K562 (cell line): Measurements from ENCODE around the gene SLC35E1. TPM values are rescaled to one million over a fixed set of nuclear protein-coding genes. Genes with fewer than 3 reads are reported as not detected.

Experiments
- ATAC-seq: fragments of 200-7000 bp; cut with Tn5 transposase; 3 replicates; pipeline ENCODE4 v1.9.1; 2020; ENCODE audit warnings: moderate library complexity
- BruUV-seq: library from RNA; stranded (reverse); fragments of 400-500 nt; replicated peaks from 2 replicates; lab custom pipeline; 2021; lab: Mats Ljungman, UMichigan
- CTCF ChIA-PET: fragments of 300-600 bp; formaldehyde crosslinking; extraction: SDS; loops from one replicate; lab custom pipeline; 2021; ENCODE audit warnings: low intra/inter-chr PET ratio; lab: Yijun Ruan, JAX
- POLR2A ChIA-PET: fragments of 300-600, 350-650 bp; sonication (Branson Sonifier 250); formaldehyde crosslinking; extraction: SDS; loops from one replicate; lab custom pipeline; 2021; ENCODE audit warnings: antibody characterized with exemption, inconsistent platforms; lab: Yijun Ruan, JAX
- DNase-seq, 4 experiments: peaks; one replicate each; pipeline versions ENCODE4 v3.0.0 to v3.0.0-alpha.2; 2011 to 2018; ENCODE audit warnings: low spot score in 3 of 4, mixed read lengths in 3 of 4; ENCODE audit errors: extremely low read depth in 1 of 4
- FAIRE-seq: peaks from 2 replicates; lab custom pipeline; 2011; peaks lifted over from hg19 to GRCh38; lab: Jason Lieb, UNC
- H2AFZ ChIP-seq: 2 replicates; pipeline ENCODE4 v1.6.0; 2011; ENCODE audit warnings: low read depth, low read length, control low read depth, inconsistent platforms
- H3K27ac ChIP-seq: fragments of 200-600 bp; 3 replicates; pipeline ENCODE4 v1.8.0; 2011; ENCODE audit warnings: low read depth, mild to moderate bottlenecking, control low read depth, inconsistent platforms, low read length, moderate library complexity, mixed read lengths; ENCODE audit errors: extremely low read depth
- H3K27me3 ChIP-seq, 2 experiments: fragments of 300-600 bp in 1 of 2; 2 replicates in 1 of 2; 3 replicates in 1 of 2; pipeline versions ENCODE4 v1.6.0 to v1.8.0; 2011; ENCODE audit warnings: inconsistent platforms in 2 of 2, low read length in 2 of 2, mild to moderate bottlenecking in 1 of 2, mixed read lengths in 1 of 2, moderate library complexity in 1 of 2; ENCODE audit not compliant: control insufficient read depth in 2 of 2, insufficient read depth in 2 of 2
- H3K36me3 ChIP-seq: fragments of 300-600 bp; 3 replicates; pipeline ENCODE4 v1.8.0; 2011; ENCODE audit warnings: mild to moderate bottlenecking, low read length, inconsistent platforms; ENCODE audit not compliant: control insufficient read depth, insufficient read depth
- H3K4me1 ChIP-seq, 2 experiments: fragments of 200-600 bp in 1 of 2; replicated peaks in 1 of 2; 2 replicates in 1 of 2; 3 replicates in 1 of 2; pipeline versions ENCODE4 v1.5.1 to v1.8.0; 2011; ENCODE audit warnings: inconsistent platforms in 2 of 2, low read length in 2 of 2, mild to moderate bottlenecking in 1 of 2, mixed read lengths in 1 of 2, moderate library complexity in 1 of 2; ENCODE audit not compliant: control insufficient read depth in 2 of 2, insufficient read depth in 2 of 2
- H3K4me2 ChIP-seq: 2 replicates; pipeline ENCODE4 v1.6.1; 2011; ENCODE audit warnings: low read length, control low read depth, inconsistent platforms, mixed read lengths; ENCODE audit not compliant: insufficient read depth
- H3K4me3 ChIP-seq: fragments of 200-600 bp; sonication (generic), shearing (Covaris generic); 2 replicates; pipeline ENCODE4 v1.5.1; 2016; ENCODE audit warnings: control low read depth, inconsistent platforms
- H3K79me2 ChIP-seq: fragments of 200-600 bp; 3 replicates; pipeline ENCODE4 v1.8.0; 2011; ENCODE audit warnings: low read length, inconsistent platforms; ENCODE audit not compliant: control insufficient read depth, insufficient read depth
- H3K9ac ChIP-seq, 2 experiments: 2 replicates each; pipeline versions ENCODE4 v1.6.0 to v1.6.1; 2011; ENCODE audit warnings: low read depth in 2 of 2, low read length in 2 of 2, control low read depth in 1 of 2, inconsistent platforms in 1 of 2, mild to moderate bottlenecking in 1 of 2, mixed read lengths in 1 of 2; ENCODE audit not compliant: insufficient read depth in 1 of 2
- H3K9me1 ChIP-seq: one replicate; pipeline ENCODE4 v1.6.0; 2011; ENCODE audit warnings: inconsistent platforms, mild to moderate bottlenecking, low read length, moderate library complexity; ENCODE audit not compliant: control insufficient read depth, insufficient read depth
- H3K9me3 ChIP-seq: replicated peaks from 2 replicates; pipeline ENCODE4 v1.5.1; 2011; ENCODE audit warnings: low read depth, low read length, inconsistent platforms; ENCODE audit not compliant: control insufficient read depth, insufficient read depth
- H4K20me1 ChIP-seq: replicated peaks from 2 replicates; pipeline ENCODE4 v1.6.1; 2011; ENCODE audit warnings: low read length, inconsistent platforms, mixed read lengths; ENCODE audit not compliant: control insufficient read depth, insufficient read depth
- E2F3 ChIP-seq: fragments of 250-450 bp; sonication (Bioruptor Pico); IDR thresholded peaks from 2 replicates; pipeline ENCODE4 v1.4.0; 2020; ENCODE audit warnings: mild to moderate bottlenecking
- EP300 ChIP-seq: IDR thresholded peaks from 2 replicates; pipeline ENCODE4 v1.6.1; 2012; ENCODE audit warnings: low read length, improper control_type of control experiment
- NFYB ChIP-seq: IDR thresholded peaks from 2 replicates; pipeline ENCODE4 v1.6.1; 2011; ENCODE audit warnings: mild to moderate bottlenecking, moderate library complexity; ENCODE audit not compliant: insufficient read length; ENCODE audit errors: extremely low read depth
- RBM15 ChIP-seq: fragments of 200-400 bp; formaldehyde crosslinking; IDR thresholded peaks from 2 replicates; pipeline ENCODE4 v1.6.1; 2018; ENCODE audit warnings: mild to moderate bottlenecking, low read length, moderate library complexity; ENCODE audit not compliant: insufficient read depth
- SOX6 ChIP-seq: fragments of 450-650 bp; IDR thresholded peaks from 2 replicates; pipeline ENCODE4 v1.6.1; 2014; ENCODE audit warnings: mild to moderate bottlenecking
- TOE1 ChIP-seq, 2 experiments: fragments of 450-650 bp in 1 of 2; sonication (generic) in 1 of 2; formaldehyde crosslinking in 1 of 2; IDR thresholded peaks; 2 replicates each; pipeline versions ENCODE4 v1.7.1 to v1.8.0; 2016 to 2022; ENCODE audit warnings: borderline replicate concordance in 2 of 2, mild to moderate bottlenecking in 2 of 2, antibody characterized with exemption in 1 of 2, inconsistent platforms in 1 of 2, low read depth in 1 of 2, missing genetic modification reagents in 1 of 2, moderate library complexity in 1 of 2
- ZFPM2 ChIP-seq: fragments of 250-450 bp; sonication (Bioruptor Pico); IDR thresholded peaks from 2 replicates; pipeline ENCODE4 v1.5.1; 2022; ENCODE audit warnings: mild to moderate bottlenecking
- ZNF408 ChIP-seq: fragments of 250-450 bp; sonication (Bioruptor Pico); IDR thresholded peaks from 2 replicates; pipeline ENCODE4 v1.4.0; 2020; ENCODE audit warnings: low read depth, mild to moderate bottlenecking, moderate library complexity
- WGBS: fragments of 100-300 bp; shearing (Covaris generic); methylation state at CpG from one replicate; pipeline ENCODE4 v1.1.6; 2016; ENCODE audit warnings: low coverage, mixed read lengths; ENCODE audit not compliant: insufficient coverage; ENCODE audit errors: missing lambda C conversion rate; 5-methylcytosine and 5-hydroxymethylcytosine counted together
- in situ Hi-C: fragments of 300-500 bp; cut with MboI; formaldehyde crosslinking; loops from 4 replicates; pipeline ENCODE4 v1.15.0; 2018; ENCODE audit warnings: inconsistent platforms, mixed read lengths
- intact Hi-C: fragments of 100-400 bp; cut with micrococcal nuclease; formaldehyde crosslinking; loops from 2 replicates; pipeline ENCODE4 v1.14.2; 2022
- polyA plus RNA-seq, 8 experiments: library from polyadenylated mRNA; depleted of rRNA in 4 of 8; stranded (reverse) in 5 of 8; unstranded in 3 of 8; fragments of >200 nt; fragmentation: Nextera tagmentation in 2 of 8; fragmentation: Illumina TruSeq in 1 of 8; extraction: Ambion mirVana in 2 of 8; extraction: Trizol in 1 of 8; gene quantifications; 2 replicates each; pipeline versions ENCODE4 v1.2.1 to v1.2.3, GENCODE V29; 2011 to 2014; ENCODE audit warnings: inconsistent platforms in 1 of 8, missing spikeins in 1 of 8
- total RNA-seq, 7 experiments: library from RNA; depleted of rRNA in 6 of 7; stranded (reverse); fragments of >200 nt in 6 of 7; fragmentation: Illumina TruSeq in 2 of 7; extraction: Trizol in 2 of 7; gene quantifications; 2 replicates each; pipeline versions ENCODE4 v1.2.1 to v1.2.3, GENCODE V29; 2011 to 2021; ENCODE audit warnings: low replicate concordance in 1 of 7

Gene SLC35E1
- total and polyA plus RNA-seq, 9 of the 15 experiments (the other 6 are each of a cell fraction or from before 2014, with no cell fraction given) = 15.0 to 40.1 (median 25.7) TPM

GRCh38 chr19:16615808-16616207 is 43.6 kb upstream of the SLC35E1 start:
- DNase-seq (peak in 3 of 4 experiments; percentile 52 to 72 (median 59)), ATAC-seq (peak; percentile 61), FAIRE-seq (peak; percentile 77)
- ChIA-PET POLR2A (interaction anchor here (1.2 to 5.6 kb wide), 5 partner anchors 8 to 34 kb away, joined by 3 to 52 read pairs (median 4); partner anchors contain the start of gene MED26), CTCF (interaction anchor here (0.5 kb wide), 1 partner anchor 32 kb away, joined by 3 read pairs; no protein-coding TSS in a partner anchor)
- WGBS = 0% methylated on average over 1 of the region's 1 CpG
- no peak overlapping the region for H3K9ac ChIP-seq
- H3K27me3 ChIP-seq = no peaks in the 10 kb centered on the region
- no peak overlapping the region for H2AFZ ChIP-seq
- peaks cover 15% of the 10 kb centered on the region for H3K9me1 ChIP-seq
- H3K79me2 ChIP-seq = peaks cover 98% of the 10 kb centered on the region
- TF ChIP-seq E2F3 (CRISPR knock-in tag) (no peak), NFYB (peak; percentile 29)
- H3K4me3 ChIP-seq = no peak overlapping the region
- intact Hi-C loops (no loop called here), in situ Hi-C loops (no loop called here)
- no peak overlapping the region for H3K27ac ChIP-seq
- H3K36me3 ChIP-seq = peaks cover 17% of the 10 kb centered on the region; the same call in 2 of the 3 replicates
- H3K4me1 ChIP-seq = peaks cover 14 to 15% of the 10 kb centered on the region in 2 experiments; a peak in 4 of 5 replicates
- H3K9me3 ChIP-seq = no peaks in the 10 kb centered on the region
- no TSS peak for BruUV-seq
- peaks cover 90% of the 10 kb centered on the region for H4K20me1 ChIP-seq
- no peak overlapping the region for H3K4me2 ChIP-seq

GRCh38 chr19:16614941-16615340 is 42.7 kb upstream of the SLC35E1 start:
- TF ChIP-seq TOE1 (IDR thresholded peaks at IDR 0.05; ENCODE audit: borderline replicate concordance) = no peak
- TF ChIP-seq TOE1 (CRISPR knock-in tag; IDR thresholded peaks at IDR 0.05; ENCODE audit: borderline replicate concordance, low read depth) = no peak
- TF ChIP-seq RBM15 = no peak
- TF ChIP-seq ZNF408 (CRISPR knock-in tag) = no peak
- TF ChIP-seq ZFPM2 = no peak
- no peak for TF ChIP-seq SOX6
- TF ChIP-seq EP300 = no peak
- ChIA-PET CTCF (no interaction called here), POLR2A (interaction anchor here (0.6 to 5.6 kb wide), 4 partner anchors 11 to 69 kb away, joined by 3 to 52 read pairs (median 3); partner anchors contain the start of gene MED26)
- Histone ChIP-seq H2AFZ (no peak overlapping the region), H3K9ac (no peak overlapping the region), H3K27me3 (no peaks in the 10 kb centered on the region), H3K27ac (no peak overlapping the region), H4K20me1 (peaks cover 89% of the 10 kb centered on the region), H3K36me3 (peaks cover 10% of the 10 kb centered on the region; the same call in 2 of the 3 replicates), H3K9me3 (no peaks in the 10 kb centered on the region), H3K9me1 (peaks cover 15% of the 10 kb centered on the region), H3K4me3 (no peak overlapping the region), H3K4me2 (no peak overlapping the region), H3K4me1 (peaks cover 14 to 15% of the 10 kb centered on the region in 2 experiments; a peak in 4 of 5 replicates), H3K79me2 (peaks cover 98% of the 10 kb centered on the region)
- in situ Hi-C loops (no loop called here), intact Hi-C loops (no loop called here)
- no TSS peak for BruUV-seq
- ATAC-seq (no peak), DNase-seq (no peak), FAIRE-seq (peak; percentile 37)
- 50% methylated on average over 2 of the region's 2 CpGs for WGBS
